ENCODE results near the gene NECAB2.

- TF ChIP-seq CTCF (IDR thresholded peaks at IDR 0.05; ENCODE audit: borderline replicate concordance, extremely low read depth, low read length, poor library complexity, severe bottlenecking): no peak
- TF ChIP-seq EZH2 (IDR thresholded peaks at IDR 0.05; ENCODE audit: borderline replicate concordance, low read depth, low read length, severe bottlenecking): no peak
Observed at GRCh38 chr16:83958846-83959565, 9.0 kb upstream of the NECAB2 start.
